ENCODE results near the gene RNU1-1. TPM values are rescaled to one million over a fixed set of nuclear protein-coding genes. Genes with fewer than 3 reads are reported as not detected.
"Not testable (repeated sequence)": the region's sequence is repeated elsewhere in the genome, so short reads cannot be mapped to it uniquely, and the experiment has no call there.

Gene RNU1-1
- total and polyA plus RNA-seq, 7 experiments from 2014 or later = 2,341 to 4,458 (median 3,337) TPM; not detected in 2

GRCh38 chr1:16550212-16550918 lies 36.3 kb upstream of the RNU1-1 start:
- H3K27ac Mint-ChIP-seq; CTCF ChIA-PET; H3K9me3 ChIP-seq (ENCODE audit: control insufficient read depth in 2 of 3, low read length in 3 of 3); H3K4me1 ChIP-seq (ENCODE audit: control insufficient read depth in 2 of 2, insufficient read depth in 2 of 2, low read length in 2 of 2); intact Hi-C loops (cut with micrococcal nuclease); H3K36me3 Mint-ChIP-seq; H3K27me3 ChIP-seq (ENCODE audit: control insufficient read depth in 2 of 2, insufficient read depth in 2 of 2, low read length in 2 of 2); H3K4me3 Mint-ChIP-seq; H3K4me3 ChIP-seq (ENCODE audit: low read length); H3K9me3 Mint-ChIP-seq; H3K36me3 ChIP-seq (ENCODE audit: control insufficient read depth in 2 of 3, insufficient read depth in 3 of 3, low read length in 3 of 3); H3K4me1 Mint-ChIP-seq; H3K27ac ChIP-seq (ENCODE audit: low read depth, low read length); DNase-seq; POLR2A ChIA-PET: not testable (repeated sequence)
- peak; percentile 31 for ATAC-seq
- peaks cover 0 to 12% (median 3%) of the 10 kb centered on the region in 5 donors for H3K27me3 Mint-ChIP-seq

GRCh38 chr1:16549545-16549944 lies 35.5 kb upstream of the RNU1-1 start:
- H3K4me1 Mint-ChIP-seq; H3K27ac Mint-ChIP-seq; H3K4me3 ChIP-seq (ENCODE audit: low read length); H3K4me3 Mint-ChIP-seq; H3K4me1 ChIP-seq (ENCODE audit: control insufficient read depth in 2 of 2, insufficient read depth in 2 of 2, low read length in 2 of 2); CTCF ChIA-PET; ATAC-seq; intact Hi-C loops (cut with micrococcal nuclease); H3K9me3 Mint-ChIP-seq; DNase-seq; H3K36me3 Mint-ChIP-seq; H3K27ac ChIP-seq (ENCODE audit: low read depth, low read length); POLR2A ChIA-PET; H3K36me3 ChIP-seq (ENCODE audit: control insufficient read depth in 2 of 3, insufficient read depth in 3 of 3, low read length in 3 of 3); H3K9me3 ChIP-seq (ENCODE audit: control insufficient read depth in 2 of 3, low read length in 3 of 3); H3K27me3 ChIP-seq (ENCODE audit: control insufficient read depth in 2 of 2, insufficient read depth in 2 of 2, low read length in 2 of 2): not testable (repeated sequence)
- H3K27me3 Mint-ChIP-seq = peaks cover 4 to 12% (median 5%) of the 10 kb centered on the region in 5 donors

- H3K36me3 ChIP-seq (ENCODE audit: control insufficient read depth in 2 of 3, insufficient read depth in 3 of 3, low read length in 3 of 3); H3K4me3 Mint-ChIP-seq; POLR2A ChIA-PET; H3K36me3 Mint-ChIP-seq; DNase-seq; CTCF ChIA-PET; H3K9me3 ChIP-seq (ENCODE audit: control insufficient read depth in 2 of 3, low read length in 3 of 3); H3K4me1 ChIP-seq (ENCODE audit: control insufficient read depth in 2 of 2, insufficient read depth in 2 of 2, low read length in 2 of 2); H3K27ac ChIP-seq (ENCODE audit: low read depth, low read length); H3K27me3 ChIP-seq (ENCODE audit: control insufficient read depth in 2 of 2, insufficient read depth in 2 of 2, low read length in 2 of 2); H3K4me1 Mint-ChIP-seq; H3K4me3 ChIP-seq (ENCODE audit: low read length); H3K27ac Mint-ChIP-seq; intact Hi-C loops (cut with micrococcal nuclease); ATAC-seq; H3K9me3 Mint-ChIP-seq: not testable (repeated sequence)
- peaks cover 4 to 14% (median 6%) of the 10 kb centered on the region in 5 donors for H3K27me3 Mint-ChIP-seq
Measured at GRCh38 chr1:16547502-16548241, 33.6 kb upstream of the RNU1-1 start.

GRCh38 chr1:16545682-16546095 lies 31.6 kb upstream of the RNU1-1 start:
- POLR2A ChIA-PET; H3K9me3 Mint-ChIP-seq; intact Hi-C loops (cut with micrococcal nuclease); CTCF ChIA-PET; H3K27ac Mint-ChIP-seq; ATAC-seq; H3K27me3 ChIP-seq (ENCODE audit: control insufficient read depth in 2 of 2, insufficient read depth in 2 of 2, low read length in 2 of 2); DNase-seq; H3K4me1 Mint-ChIP-seq; H3K4me3 ChIP-seq (ENCODE audit: low read length); H3K27ac ChIP-seq (ENCODE audit: low read depth, low read length); H3K4me3 Mint-ChIP-seq; H3K36me3 ChIP-seq (ENCODE audit: control insufficient read depth in 2 of 3, insufficient read depth in 3 of 3, low read length in 3 of 3); H3K36me3 Mint-ChIP-seq; H3K4me1 ChIP-seq (ENCODE audit: control insufficient read depth in 2 of 2, insufficient read depth in 2 of 2, low read length in 2 of 2); H3K9me3 ChIP-seq (ENCODE audit: control insufficient read depth in 2 of 3, low read length in 3 of 3): not testable (repeated sequence)
- H3K27me3 Mint-ChIP-seq = peaks cover 4 to 20% (median 6%) of the 10 kb centered on the region in 5 donors

GRCh38 chr1:16540421-16540893 lies 26.4 kb upstream of the RNU1-1 start:
- H3K4me1 ChIP-seq (ENCODE audit: control insufficient read depth in 2 of 2, insufficient read depth in 2 of 2, low read length in 2 of 2); H3K27ac Mint-ChIP-seq; H3K9me3 Mint-ChIP-seq; H3K4me3 Mint-ChIP-seq; POLR2A ChIA-PET; H3K4me1 Mint-ChIP-seq; H3K9me3 ChIP-seq (ENCODE audit: control insufficient read depth in 2 of 3, low read length in 3 of 3); H3K4me3 ChIP-seq (ENCODE audit: low read length); H3K27ac ChIP-seq (ENCODE audit: low read depth, low read length); H3K36me3 ChIP-seq (ENCODE audit: control insufficient read depth in 2 of 3, insufficient read depth in 3 of 3, low read length in 3 of 3); H3K27me3 ChIP-seq (ENCODE audit: control insufficient read depth in 2 of 2, insufficient read depth in 2 of 2, low read length in 2 of 2); CTCF ChIA-PET; ATAC-seq; intact Hi-C loops (cut with micrococcal nuclease); H3K36me3 Mint-ChIP-seq; DNase-seq: not testable (repeated sequence)
- H3K27me3 Mint-ChIP-seq = peaks cover 4 to 29% (median 6%) of the 10 kb centered on the region in 5 donors

- CTCF ChIA-PET; H3K9me3 ChIP-seq (ENCODE audit: control insufficient read depth in 2 of 3, low read length in 3 of 3); H3K9me3 Mint-ChIP-seq; H3K4me1 ChIP-seq (ENCODE audit: control insufficient read depth in 2 of 2, insufficient read depth in 2 of 2, low read length in 2 of 2); H3K36me3 Mint-ChIP-seq; H3K27me3 ChIP-seq (ENCODE audit: control insufficient read depth in 2 of 2, insufficient read depth in 2 of 2, low read length in 2 of 2); H3K4me3 ChIP-seq (ENCODE audit: low read length); H3K27ac ChIP-seq (ENCODE audit: low read depth, low read length); H3K27ac Mint-ChIP-seq; POLR2A ChIA-PET; DNase-seq; H3K4me3 Mint-ChIP-seq; H3K36me3 ChIP-seq (ENCODE audit: control insufficient read depth in 2 of 3, insufficient read depth in 3 of 3, low read length in 3 of 3); intact Hi-C loops (cut with micrococcal nuclease); ATAC-seq: not testable (repeated sequence)
- Mint-ChIP-seq H3K27me3 (peaks cover 12 to 48% (median 15%) of the 10 kb centered on the region in 5 donors), H3K4me1 (peaks cover 0 to 11% (median 8%) of the 10 kb centered on the region in 7 donors)
Measured at GRCh38 chr1:16537528-16537927, 23.4 kb upstream of the RNU1-1 start.

GRCh38 chr1:16536796-16537195 lies 22.7 kb upstream of the RNU1-1 start:
- CTCF ChIA-PET; H3K4me3 Mint-ChIP-seq; H3K36me3 Mint-ChIP-seq; H3K9me3 ChIP-seq (ENCODE audit: control insufficient read depth in 2 of 3, low read length in 3 of 3); DNase-seq; H3K4me3 ChIP-seq (ENCODE audit: low read length); H3K27ac Mint-ChIP-seq; intact Hi-C loops (cut with micrococcal nuclease); H3K27ac ChIP-seq (ENCODE audit: low read depth, low read length); H3K27me3 ChIP-seq (ENCODE audit: control insufficient read depth in 2 of 2, insufficient read depth in 2 of 2, low read length in 2 of 2); ATAC-seq; H3K9me3 Mint-ChIP-seq; H3K4me1 ChIP-seq (ENCODE audit: control insufficient read depth in 2 of 2, insufficient read depth in 2 of 2, low read length in 2 of 2); H3K36me3 ChIP-seq (ENCODE audit: control insufficient read depth in 2 of 3, insufficient read depth in 3 of 3, low read length in 3 of 3); POLR2A ChIA-PET: not testable (repeated sequence)
- Mint-ChIP-seq H3K4me1 (peaks cover 0 to 11% (median 8%) of the 10 kb centered on the region in 7 donors), H3K27me3 (peaks cover 17 to 53% (median 20%) of the 10 kb centered on the region in 5 donors)
